WTC11 (cell line): ENCODE data around the gene SLC6A9.

Experiments
- CTCF ChIP-seq: fragments of 200-600 bp; IDR thresholded peaks from 2 replicates; pipeline ENCODE4 v1.8.0; 2022; ENCODE audit warnings: antibody characterized with exemption
- IRF2 ChIP-seq: sonication (generic); formaldehyde crosslinking; IDR thresholded peaks from 2 replicates; pipeline ENCODE4 v1.8.0; 2022; ENCODE audit warnings: low read depth, missing genetic modification reagents, borderline replicate concordance
- ZNF281 ChIP-seq: sonication (generic); formaldehyde crosslinking; IDR thresholded peaks from 2 replicates; pipeline ENCODE4 v1.8.0; 2023; ENCODE audit warnings: mild to moderate bottlenecking, missing genetic modification reagents

GRCh38 chr1:44059664-44060355, 28.5 kb upstream of the SLC6A9 start:
- TF ChIP-seq IRF2 (CRISPR knock-in tag) = no peak
- TF ChIP-seq CTCF = no peak
- TF ChIP-seq ZNF281 = no peak
